DMS53 treated with DMSO at 0.1 percent for 48 hours (cell line): ENCODE data around the gene EPHB1.

Source experiments
- DNase-seq: peaks from one replicate; lab custom pipeline; 2025; ENCODE audit not compliant: unreplicated experiment; lab: John Stamatoyannopoulos, UW

The EPHB1 gene

DNA sequence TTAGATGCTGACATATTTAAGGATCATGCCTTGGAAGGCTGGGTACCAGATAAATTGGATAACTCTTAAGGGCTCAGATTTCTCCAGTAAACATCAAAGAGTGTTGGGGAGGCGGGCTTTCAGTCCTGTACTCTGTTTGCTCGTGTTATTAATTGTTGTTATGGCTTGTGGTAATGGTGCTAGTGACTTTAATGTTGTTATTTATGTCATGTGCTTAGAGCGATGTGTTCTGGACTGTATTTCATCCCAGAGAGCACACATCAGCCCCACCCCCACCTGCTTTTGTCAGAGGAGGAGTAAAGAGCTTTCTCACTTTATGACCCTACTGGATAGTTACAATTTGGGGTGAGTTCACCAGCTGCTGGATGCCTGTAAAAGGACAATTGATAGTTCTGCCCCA is 386.3 kb downstream of the EPHB1 start:
- DNase-seq = no peak

DNA sequence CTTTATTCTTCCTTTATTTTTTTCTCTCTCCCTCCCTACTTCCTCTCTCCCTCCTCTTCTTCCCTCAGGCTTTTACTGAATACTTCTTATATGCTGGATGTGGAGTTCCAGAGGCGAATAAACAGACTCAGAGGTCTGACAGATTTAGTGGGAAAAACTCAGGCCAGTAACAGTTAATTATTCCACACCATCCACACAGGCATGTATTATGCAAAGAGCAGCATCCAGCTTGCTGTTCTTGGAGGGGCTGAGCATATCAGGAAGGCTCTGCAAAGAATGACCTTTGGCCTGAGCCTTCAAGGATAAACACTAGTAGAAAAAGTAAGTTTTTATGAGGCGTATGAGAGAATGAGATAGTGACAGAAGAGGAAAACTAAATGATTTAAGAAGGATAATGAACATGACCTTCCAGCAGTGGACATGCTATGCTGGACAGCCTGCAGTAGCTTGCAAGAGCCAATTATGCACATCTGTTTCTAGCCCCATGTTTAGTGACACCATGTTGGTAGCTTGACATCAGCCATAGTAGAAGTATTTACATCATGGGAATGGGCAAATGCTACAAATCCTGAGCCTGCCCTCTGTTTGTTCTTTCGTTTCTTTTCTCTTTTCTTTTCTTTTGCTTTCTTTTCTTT is 387.4 kb downstream of the EPHB1 start:
- DNase-seq = no peak

DNA sequence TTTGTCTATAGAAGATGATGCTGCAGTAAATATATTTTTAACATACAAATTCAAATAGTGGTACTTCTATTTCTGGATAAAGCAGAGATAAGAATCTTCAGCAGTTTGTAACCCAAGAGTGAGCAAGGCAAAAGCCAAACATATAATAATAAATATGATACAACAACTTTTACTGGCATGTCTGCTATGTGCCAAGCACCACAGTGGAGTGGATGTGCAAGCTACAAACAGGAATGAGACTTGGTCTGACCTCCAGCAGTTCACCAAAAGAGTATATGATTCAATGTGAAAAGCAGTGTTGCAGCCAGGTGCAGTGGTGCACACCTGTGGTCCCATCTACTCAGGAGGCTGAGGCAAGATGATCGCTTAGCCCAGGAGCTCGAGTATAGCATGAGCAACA is 395.6 kb downstream of the EPHB1 start:
- DNase-seq = no peak

DNA sequence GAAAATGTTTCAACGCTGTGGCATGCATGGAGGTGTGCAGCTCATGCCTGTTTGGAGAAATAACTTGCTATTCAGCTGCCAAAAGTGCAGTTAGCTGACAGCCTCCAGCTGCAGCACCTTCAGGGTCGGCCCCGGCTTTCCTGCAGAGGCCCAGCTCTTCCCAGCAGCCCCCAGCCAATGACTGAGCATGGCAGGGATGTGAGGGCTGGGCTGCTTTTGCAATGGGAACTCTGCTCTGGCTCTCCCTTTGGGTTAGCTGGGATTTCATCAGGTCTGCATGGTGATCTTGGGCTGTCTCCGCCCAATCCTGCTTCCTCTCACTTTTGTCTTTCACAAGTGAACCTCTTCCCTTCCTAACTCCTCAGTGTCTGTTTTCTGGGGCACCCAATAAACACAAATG is 396.6 kb downstream of the EPHB1 start:
- no peak for DNase-seq

DNA sequence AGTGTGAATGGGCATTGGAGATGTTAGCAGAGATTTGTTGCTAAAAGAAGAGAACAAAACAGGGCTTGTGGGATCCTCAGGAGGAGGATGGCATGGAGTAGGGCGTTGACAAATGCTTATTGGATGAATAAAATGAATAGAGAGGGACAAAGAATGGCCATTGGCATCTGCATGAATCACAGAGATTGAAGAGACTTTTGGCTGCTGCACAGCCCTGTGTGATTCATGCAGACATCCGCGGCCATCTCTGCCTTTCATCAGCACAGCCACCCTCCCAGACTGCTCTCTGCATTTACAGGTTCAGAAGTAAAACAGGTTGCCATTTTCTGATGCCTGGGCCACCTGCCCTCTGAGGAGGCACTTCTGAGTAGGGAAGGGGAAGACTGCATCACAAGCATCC is 397.9 kb downstream of the EPHB1 start:
- no peak for DNase-seq

DNA sequence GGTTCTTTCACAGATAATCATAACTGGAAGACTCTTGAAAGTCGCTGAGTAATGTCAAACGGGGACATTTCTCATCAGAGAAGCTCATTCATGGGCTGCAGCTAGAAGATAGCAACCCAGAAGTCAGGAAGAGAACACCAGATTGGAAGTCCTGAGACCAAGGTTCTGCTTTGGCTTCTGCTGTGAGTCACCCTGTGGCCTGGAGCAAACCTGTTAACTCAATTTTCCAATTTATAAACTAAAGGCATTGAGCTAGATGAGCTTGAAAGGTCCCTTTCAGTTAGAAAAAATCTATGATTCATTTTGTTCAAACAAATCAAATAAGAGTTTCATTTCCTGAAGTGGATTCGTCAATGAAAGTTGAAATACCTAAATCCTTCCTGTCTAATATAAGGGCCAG is 402.2 kb downstream of the EPHB1 start:
- peak; percentile 62 for DNase-seq

DNA sequence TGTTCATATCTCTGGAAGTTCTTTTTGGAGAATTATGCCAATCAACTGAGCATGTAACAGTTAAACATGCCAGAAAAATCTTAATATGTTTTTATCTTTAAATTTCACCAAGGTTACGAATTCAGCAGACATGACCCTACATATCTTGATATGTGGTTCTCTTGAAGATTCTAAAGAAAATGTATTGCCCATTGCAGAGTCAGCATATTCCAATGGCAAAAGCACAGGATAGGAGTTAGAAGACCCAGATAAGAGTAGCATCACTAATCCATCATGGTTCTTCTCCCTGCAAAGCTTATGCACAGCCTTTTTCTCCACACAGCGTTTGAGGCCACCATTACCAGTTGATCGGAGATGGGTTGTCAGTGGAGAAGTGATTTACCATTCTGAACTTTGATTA is 402.8 kb downstream of the EPHB1 start:
- no peak for DNase-seq

DNA sequence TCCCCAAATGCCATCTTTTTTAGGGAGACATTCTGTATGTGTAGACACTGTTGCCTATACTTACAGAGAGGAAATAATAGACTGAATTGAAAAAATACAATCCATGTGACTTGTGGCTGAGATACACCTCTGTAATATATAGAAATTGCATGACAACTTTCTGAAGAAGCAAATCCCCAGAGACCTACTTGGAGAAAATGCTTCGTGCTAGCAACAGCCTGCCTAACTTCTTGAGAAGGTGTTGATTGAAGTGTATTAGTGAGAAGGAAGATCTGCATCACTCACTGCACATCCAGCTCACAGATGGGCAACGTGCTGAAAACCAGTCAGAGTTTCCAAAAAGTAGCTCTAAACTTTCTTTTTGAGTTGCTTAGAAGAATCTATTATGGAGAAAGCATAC is 404.1 kb downstream of the EPHB1 start:
- DNase-seq = no peak

DNA sequence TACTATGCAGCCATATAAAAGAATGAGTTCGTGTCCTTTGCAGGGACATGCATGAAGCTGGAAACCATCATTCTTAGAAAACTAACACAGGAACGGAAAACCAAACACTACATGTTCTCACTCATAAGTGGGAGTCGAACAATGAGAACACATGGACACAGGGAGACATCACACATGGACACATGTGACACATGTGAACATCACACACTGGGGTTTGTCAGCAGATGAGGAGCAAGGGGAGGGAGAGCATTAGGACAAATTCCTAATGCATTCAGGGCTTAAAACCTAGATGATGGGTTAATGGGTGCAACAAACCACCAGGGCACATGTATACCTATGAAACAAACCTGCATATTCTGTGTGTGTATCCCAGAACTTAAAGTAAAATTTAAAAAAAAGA is 408.0 kb downstream of the EPHB1 start:
- no peak for DNase-seq

DNA sequence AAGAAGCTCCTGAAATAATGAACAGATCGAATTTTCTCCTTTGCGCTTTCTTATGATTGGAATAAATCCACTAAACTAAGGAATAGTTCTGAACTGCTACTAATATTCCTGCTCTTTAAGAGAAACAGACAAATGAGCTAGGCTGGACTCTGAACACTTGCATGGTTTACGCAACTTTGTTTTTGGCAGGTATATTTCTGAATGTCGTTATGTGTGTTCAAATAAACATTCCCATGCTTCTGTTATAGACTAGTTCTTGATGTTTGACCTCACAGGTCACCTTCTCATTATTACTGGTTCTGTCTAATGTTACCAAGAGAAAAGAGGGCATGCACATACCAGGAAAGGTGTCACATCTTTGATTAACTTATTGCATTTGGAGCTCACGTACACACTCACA is 418.2 kb downstream of the EPHB1 start:
- DNase-seq = no peak

DNA sequence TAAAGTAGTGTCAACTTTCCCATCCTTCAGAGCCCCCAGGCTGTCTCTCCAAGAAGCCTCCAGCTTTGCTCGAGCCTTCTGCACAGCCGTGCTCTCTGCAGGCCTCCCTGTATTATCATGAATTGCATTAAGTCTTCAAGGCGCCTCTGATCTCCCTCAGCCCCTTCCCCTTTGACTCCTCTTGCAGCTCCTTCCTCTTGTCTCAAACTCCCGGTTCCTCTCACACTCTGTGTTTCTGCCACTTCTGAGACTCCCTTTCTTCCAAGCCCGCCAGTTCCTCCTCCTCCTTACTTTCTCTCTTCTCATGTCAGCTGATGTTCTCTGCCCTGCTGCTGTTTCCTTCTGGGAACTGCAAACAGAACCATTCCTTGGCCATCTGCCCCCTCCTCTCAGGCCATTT is 418.8 kb downstream of the EPHB1 start:
- no peak for DNase-seq

DNA sequence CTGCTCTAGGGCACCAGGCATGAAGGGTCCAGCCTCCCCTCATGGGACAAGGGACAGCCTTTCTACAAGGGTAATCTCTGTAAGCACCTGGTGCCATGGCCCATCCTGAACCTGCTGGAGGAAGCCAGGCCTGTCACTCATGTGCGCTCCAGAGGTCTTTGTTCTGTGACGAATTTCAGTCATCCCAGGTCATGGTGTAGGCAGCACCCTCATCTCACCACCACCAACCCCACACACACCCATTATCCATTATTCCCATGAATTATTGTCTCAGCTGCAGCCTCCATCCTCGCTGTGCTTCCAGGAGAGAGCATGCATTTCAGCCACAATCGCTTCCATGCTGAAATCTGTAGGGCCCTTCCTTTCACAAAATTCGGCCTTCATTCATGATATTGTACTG is 419.3 kb downstream of the EPHB1 start:
- no peak for DNase-seq

DNA sequence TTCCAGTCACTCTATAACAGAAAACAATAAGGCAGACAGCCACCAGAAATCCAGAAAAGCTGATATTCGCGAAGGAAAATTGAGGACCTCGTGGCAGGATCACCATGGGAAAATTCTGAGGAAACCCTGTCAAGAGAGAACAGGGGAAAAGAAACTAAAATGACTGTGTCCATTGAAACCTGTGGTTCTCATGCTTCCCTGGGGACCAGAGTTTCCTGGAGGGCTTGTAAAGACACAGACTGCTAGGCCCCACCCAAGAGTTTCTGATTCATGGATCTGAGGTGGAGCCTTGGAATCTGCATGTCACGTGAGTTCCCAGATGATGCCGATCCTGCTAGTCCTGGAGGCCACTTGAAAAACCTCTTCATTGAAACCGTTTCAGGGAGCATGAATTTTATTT is 420.5 kb downstream of the EPHB1 start:
- no peak for DNase-seq

DNA sequence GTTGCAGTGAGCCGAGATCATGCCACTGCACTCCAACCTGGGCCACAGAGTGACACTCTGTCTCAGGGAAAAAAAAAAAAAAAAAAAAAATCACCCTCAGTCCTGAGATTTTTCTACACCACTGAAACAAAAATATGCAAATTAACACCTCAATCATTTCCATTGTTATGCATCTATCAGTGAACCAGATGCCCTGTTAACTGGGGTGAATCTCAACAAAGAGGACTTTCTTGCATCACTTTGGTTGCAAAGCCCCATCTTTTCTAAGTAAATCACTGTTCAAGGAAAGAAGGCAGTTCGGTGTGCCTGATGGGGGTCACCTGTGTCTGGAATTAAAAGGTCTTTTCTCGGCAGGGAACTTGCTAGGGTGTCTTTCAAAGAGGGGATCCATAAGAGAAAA is 421.6 kb downstream of the EPHB1 start:
- DNase-seq = no peak

DNA sequence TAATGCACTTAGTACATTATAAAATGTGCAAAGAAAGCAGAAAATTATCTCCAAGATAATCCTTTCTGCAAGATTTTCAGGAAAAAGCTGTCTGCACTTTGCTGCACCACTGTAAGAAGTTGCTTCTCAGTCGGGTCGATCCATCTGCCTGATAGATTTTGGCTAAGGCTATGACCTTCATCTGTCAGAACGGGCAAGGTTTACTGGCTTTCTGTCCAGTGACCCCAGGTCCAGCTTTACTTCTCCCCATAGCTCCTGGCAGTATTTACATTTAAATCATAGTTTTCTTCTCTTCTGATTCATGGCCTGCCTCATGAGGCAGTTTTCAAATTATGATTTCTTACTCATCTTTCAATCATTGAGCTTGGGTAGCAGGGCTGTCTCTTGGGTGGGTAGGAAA is 422.7 kb downstream of the EPHB1 start:
- no peak for DNase-seq

DNA sequence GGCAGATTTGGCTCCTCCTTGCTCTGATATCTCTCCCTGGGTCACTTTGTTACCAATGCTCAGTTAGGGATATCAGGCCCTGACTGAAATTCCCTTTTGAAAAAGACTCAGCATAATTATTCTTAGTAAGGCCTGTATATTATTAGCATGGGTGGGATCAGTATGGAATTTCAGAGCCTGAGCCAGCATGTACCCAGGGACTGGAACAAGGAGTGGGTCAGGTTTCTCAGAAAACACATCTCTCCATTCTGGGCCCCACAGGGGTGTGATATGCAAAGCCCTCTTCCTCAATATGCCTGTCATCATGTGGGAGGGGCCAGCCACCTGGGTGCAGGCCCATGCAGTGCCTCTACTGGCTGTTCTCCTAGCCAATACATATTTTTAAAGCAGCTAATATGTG is 423.2 kb downstream of the EPHB1 start:
- DNase-seq = no peak

DNA sequence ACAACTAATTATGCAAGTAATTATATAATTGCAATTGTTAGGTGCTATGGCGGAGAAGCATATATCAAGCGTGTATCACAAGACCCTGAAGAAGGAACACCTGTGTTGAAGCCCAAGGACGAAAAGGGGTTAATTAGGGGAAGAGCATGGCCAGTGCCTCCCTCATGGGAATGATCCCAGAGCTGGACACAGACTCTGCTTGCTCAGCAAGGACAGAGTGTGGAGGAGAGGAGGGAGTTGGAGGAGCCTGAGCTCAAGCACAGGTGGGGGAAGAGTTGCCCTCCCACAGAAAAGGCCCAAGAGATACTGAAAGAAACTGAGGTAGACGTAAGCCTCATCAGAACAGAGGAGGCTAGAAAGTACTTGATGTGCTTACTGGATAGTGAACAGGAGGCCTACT is 423.7 kb downstream of the EPHB1 start:
- DNase-seq = no peak

DNA sequence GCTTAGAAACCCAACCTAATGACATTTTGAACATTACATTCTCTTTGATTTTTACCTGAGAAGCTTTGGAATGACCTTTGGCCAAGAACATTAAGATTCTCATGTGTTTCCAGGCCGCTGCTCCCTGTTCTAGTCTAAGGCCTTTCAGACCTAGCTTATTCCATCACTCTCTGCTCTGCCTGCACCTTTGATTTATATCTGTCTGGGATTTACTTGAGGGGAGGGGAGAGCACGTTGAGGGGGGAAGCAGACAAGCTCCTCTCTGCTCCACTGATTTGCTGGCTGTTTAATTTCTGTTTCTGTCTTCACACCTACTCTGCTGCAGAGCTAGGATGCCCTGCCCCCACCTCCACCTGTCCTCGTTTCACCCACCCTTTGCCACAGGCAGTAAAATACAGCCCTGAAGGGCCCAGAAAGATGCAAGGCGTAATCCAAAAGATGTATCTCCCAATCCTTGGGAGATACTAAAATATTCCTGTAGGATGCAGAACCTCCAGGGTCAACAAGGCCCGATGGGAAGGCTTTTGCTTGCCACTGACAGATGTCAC is 429.8 kb downstream of the EPHB1 start:
- no peak for DNase-seq

DNA sequence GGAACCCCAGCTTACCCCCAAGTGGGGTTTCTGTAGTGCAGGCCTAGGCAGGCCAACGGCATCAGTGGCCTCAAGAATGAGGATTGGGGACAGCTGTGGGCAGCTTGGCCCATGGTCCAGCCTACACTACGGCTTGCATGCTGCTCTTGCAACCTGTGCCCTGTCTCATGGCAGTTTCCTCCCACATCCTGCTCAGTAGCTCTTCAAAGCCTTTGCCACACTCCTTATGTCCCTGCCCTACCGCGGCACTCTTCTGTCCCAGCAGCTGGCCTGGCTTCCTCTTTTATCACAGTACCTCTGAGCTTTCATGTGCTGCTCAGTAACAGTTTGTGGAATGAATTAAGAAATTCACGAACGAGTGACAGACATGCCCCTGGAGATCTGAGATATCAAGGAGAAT is 431.0 kb downstream of the EPHB1 start:
- no peak for DNase-seq

DNA sequence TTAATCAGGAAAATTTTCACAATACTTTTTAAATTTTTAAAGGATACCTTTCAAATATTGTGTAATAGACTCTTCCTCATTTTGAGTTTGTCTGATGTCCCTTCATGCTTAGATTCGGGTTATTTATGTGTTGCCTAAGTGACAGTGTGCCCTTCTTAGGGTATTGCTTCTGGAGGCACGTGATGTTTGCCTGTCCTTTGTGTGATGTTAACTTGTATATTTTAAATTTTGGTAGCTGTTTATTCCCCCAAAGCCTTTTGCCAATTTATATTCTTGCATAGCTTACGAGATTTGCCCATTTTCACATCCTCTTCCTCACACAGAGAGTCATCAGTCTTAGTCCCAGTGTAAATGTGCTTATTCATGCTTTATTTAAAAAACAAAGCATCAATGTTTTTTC is 433.1 kb downstream of the EPHB1 start:
- no peak for DNase-seq

DNA sequence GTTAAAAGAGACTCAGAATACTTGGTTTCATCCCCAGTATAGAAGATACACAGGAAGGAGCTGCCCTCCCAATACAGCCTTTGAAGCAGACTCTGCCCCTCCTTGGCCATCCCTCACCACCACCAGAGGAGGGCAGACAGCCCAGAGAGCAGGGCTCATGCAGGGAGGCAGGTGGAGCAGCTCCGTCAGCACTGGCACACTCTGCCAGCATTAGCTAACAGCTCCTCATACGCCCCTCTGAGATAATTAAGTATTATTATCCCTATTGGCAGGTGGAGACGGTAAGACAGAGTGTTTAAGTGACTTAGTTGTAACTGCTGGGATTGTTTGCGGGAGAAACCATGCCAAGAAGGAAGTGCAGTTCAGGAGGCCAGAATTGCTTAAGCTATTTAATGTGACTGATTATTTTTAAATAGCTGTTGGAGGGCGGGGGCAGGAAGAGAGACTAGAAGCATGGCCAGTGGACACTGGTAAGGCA is 434.0 kb downstream of the EPHB1 start:
- DNase-seq = no peak

DNA sequence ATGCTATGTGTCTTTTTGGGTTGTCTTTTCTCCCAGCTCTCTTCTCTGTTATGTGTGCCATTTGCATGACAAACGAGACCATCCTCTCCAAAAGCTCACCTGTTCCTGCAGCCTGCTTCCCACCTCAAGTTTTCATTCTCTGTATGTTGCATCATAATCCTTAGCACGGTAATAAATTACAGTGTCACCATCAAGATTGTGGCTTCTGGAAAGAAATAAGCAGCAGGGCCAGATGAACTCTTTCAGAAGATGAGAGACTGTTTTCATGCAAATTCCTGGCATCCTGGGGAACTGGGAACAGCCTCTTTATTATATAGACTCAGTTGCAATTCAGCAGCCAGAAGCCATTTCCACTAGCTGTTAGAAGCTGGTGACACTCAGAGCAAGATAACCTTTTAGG is 436.7 kb downstream of the EPHB1 start:
- DNase-seq = no peak

DNA sequence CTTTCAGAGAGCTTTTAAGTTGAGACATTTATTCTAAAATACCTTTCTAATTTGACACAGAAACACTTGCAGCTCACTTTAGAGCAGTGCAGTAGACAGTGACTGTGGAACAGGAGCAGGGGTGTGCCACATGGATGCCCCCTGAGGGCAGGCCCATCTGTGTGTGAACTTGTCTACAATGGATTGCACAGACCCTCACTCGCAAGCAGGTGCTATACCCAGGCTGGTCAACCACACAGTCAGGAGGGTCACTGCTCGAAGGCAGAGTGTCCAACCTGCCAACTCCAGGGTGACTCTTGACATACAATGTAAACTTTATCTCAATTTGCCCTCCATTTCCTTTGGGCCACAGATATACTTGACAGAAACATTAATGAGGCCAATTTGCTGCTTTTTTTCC is 437.2 kb downstream of the EPHB1 start:
- DNase-seq = no peak
